ENCODE measurements around the gene EYA2.

Gene EYA2

DNA sequence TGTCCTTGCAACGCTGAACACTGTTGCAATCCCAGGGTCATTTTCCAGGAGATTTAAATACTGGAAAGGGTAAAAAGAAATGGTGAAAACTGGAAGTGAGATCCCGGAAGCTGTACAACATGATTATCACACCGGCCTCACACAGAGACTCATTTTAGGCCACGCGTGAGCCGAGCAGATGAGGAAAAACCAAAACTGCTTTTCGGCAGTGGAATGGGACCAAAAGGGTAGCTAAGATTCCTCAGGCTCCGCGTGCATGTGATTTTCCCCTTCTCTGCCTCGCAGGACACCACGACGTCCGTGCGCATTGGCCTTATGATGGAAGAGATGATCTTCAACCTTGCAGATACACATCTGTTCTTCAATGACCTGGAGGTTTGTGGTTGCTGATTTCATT, 248.1 kb downstream of the EYA2 start:
- no peak for DNase-seq (ENCODE audit: low read depth)
- TF ChIP-seq, protein P1, sequence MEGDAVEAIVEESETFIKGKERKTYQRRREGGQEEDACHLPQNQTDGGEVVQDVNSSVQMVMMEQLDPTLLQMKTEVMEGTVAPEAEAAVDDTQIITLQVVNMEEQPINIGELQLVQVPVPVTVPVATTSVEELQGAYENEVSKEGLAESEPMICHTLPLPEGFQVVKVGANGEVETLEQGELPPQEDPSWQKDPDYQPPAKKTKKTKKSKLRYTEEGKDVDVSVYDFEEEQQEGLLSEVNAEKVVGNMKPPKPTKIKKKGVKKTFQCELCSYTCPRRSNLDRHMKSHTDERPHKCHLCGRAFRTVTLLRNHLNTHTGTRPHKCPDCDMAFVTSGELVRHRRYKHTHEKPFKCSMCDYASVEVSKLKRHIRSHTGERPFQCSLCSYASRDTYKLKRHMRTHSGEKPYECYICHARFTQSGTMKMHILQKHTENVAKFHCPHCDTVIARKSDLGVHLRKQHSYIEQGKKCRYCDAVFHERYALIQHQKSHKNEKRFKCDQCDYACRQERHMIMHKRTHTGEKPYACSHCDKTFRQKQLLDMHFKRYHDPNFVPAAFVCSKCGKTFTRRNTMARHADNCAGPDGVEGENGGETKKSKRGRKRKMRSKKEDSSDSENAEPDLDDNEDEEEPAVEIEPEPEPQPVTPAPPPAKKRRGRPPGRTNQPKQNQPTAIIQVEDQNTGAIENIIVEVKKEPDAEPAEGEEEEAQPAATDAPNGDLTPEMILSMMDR (conservative IDR thresholded peaks at IDR 0.05; ENCODE audit: low read depth, low read length): no peak
- H3K4me3 ChIP-seq (ENCODE audit: low read length): no peak overlapping the region

DNA sequence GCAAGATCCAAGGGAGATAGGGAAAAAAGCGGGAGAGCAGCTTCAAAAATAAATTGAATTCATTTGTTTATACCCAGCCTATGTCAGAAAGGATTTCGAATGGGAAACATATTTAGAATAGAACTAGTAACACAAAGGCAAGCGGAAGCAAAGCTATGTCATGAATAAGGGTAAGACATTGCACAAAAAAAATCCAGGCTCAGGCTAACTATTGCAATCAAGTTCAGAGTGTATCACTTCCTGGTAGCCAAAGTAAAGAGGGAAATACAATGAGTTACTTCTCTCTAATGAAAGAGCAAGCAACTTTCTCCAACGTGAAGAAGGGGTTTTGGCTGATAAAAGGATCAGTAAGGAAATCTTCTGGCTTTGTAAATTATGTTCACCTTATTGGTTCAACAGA, 249.0 kb downstream of the EYA2 start:
- DNase-seq (ENCODE audit: low read depth): no peak
- H3K4me3 ChIP-seq (ENCODE audit: low read length): no peak overlapping the region
- TF ChIP-seq, protein P1 (conservative IDR thresholded peaks at IDR 0.05; ENCODE audit: low read depth, low read length): no peak

DNA sequence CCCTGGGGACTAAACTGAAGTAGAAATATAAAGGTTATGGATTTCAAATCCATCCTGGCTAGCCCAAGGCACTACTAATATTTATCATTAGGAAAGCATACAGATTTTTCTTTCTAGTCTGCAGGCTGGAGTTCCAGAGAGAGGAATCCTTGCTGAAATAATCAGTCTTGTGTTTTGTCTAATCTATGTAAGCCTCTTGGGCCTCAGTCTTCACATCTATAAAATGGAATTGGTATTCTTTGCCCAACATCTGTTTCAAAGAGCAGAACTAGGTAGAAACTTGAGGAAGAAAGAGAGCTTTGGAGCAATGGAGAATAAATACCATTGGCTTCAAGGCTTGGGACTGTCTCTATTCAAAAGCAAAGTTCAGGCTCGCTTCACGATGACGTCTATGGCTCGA, 249.8 kb downstream of the EYA2 start:
- TF ChIP-seq, protein P1 (conservative IDR thresholded peaks at IDR 0.05; ENCODE audit: low read depth, low read length): no peak
- no peak overlapping the region for H3K4me3 ChIP-seq (ENCODE audit: low read length)
- DNase-seq (ENCODE audit: low read depth): no peak

DNA sequence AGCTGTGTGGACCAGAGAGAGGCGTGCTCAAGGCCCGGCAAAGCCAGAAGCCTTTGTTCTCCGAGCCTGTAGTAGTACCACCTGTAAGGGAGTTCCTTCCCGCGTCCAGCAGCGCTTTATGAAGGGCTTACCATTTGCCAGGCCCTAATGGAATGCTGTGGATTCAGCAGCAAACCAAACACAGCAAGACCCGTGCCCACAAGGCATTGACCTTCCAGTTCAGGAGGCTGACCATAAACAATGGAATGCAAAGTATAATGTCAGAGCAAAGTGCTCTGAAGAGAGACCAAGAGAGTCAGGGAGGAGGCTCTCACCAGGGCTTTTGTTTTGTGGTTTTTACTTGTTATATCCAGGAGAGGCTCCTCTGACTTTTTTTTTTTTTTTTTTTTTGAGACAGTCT, 252.0 kb downstream of the EYA2 start:
- no peak for DNase-seq (ENCODE audit: low read depth)
- H3K4me3 ChIP-seq (ENCODE audit: low read length): no peak overlapping the region
- TF ChIP-seq, protein P1 (conservative IDR thresholded peaks at IDR 0.05; ENCODE audit: low read depth, low read length): no peak

- no peak for DNase-seq (ENCODE audit: low read depth)
- TF ChIP-seq, protein P1 (conservative IDR thresholded peaks at IDR 0.05; ENCODE audit: low read depth, low read length): no peak
- H3K4me3 ChIP-seq (ENCODE audit: low read length): no peak overlapping the region
Measured at GRCh38 chr20:47148059-47148458, 253.4 kb downstream of the EYA2 start.

DNA sequence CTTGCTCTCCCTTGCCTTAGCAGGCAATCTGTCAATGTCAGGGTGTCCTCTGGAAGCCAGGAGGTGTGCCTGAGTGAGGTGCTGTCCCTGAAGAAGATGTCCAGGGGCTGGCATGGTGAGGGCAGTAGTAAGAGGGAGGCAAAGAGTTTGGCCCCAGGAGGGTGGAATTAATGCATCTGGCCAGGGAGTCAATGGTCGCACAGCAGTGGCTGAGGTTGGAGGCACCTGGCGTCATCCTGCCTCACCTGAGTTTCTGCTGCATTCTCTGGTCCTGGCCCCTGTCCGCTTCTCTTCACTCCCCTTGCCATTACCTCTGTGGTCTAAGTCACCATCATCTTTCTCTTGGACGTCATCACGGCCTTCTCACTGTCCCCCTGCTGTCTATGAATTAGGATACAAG, 255.3 kb downstream of the EYA2 start:
- H3K4me3 ChIP-seq (ENCODE audit: low read length): no peak overlapping the region
- no peak for DNase-seq (ENCODE audit: low read depth)
- TF ChIP-seq, protein P1 (conservative IDR thresholded peaks at IDR 0.05; ENCODE audit: low read depth, low read length): no peak

DNA sequence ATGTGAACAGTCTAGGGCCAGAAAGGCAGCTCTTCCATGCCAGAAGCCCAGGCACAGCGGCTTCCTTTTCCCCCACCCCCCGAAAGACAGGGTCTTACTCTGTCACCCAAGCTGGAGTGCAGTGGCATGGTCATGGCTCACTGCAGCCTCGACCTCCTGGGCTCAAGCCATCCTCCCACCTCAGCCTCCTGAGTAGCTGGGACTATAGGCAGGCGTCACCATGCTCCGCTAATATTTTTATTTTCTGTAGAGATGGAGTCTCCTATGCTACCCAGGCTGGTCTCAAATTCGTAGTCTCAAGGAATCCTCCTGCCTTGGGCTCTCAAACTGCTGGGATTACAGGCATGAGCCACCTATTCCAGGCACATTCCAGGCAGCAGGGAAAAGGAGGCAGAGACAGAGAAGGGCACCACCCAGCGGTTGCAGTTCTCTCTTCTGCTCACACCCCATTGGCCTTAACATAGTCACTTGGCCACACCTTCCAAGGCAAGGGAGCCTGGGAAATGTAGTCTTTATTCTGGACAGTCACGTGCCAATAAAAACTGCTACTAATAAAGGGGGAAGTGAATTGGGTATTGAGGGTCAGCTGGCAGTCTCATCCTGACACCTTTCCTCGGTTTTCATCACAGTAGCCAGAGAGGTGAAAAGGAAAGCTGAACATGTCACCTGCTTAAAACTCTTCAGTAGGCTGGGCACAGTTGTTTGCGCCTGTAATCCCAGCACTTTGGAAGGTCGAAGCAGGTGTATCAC, 255.9 kb downstream of the EYA2 start:
- H3K4me3 ChIP-seq (ENCODE audit: low read length): no peak overlapping the region
- TF ChIP-seq, protein P1 (conservative IDR thresholded peaks at IDR 0.05; ENCODE audit: low read depth, low read length): peak; percentile 71
- DNase-seq (ENCODE audit: low read depth): no peak
